Measurements from ENCODE around the gene C9. TPM values are rescaled to one million over a fixed set of nuclear protein-coding genes. Genes with fewer than 3 reads are reported as not detected.

The C9 gene
- total RNA-seq, result 0.46 TPM in 1 of 2 replicates, not detected in the other

DNA sequence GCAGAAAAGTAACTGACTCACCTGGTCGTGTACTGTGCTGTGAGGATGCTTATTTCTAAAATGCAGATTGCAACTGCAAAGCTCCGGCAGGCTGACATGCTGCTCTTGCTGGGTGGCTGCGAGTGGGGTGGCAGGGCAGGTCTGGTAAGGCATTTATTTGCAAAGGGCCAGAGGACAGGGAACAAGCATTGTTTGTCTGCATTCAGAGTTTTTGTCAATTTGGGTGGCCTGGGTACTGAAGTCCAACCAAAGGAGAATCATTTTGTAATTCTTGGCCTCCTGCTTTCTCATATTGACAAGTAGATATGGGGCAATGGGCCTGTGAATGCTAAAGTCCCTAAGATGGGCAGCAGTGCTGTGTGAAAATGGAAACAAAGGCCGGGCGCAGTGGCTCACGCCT is at the start of gene C9:
Gene C9 (minus strand): TSS at position 129 of the 400 bp plus-strand sequence. CDS start 31 bp downstream, at position 98.

Other genes with a start within 250 kb of the C9 start
- gene FYB1, start 144.9 kb downstream of the C9 start, total RNA-seq, result under 0.01 TPM in 1 of 2 replicates, not detected in the other
- gene DAB2, start 60.5 kb upstream of the C9 start, total RNA-seq, result 46.3 and 76.8 TPM in 2 replicates